ENCODE measurements around the gene PAK4. TPM values are rescaled to one million over a fixed set of nuclear protein-coding genes. Genes with fewer than 3 reads are reported as not detected.

PAK4 gene
- total and polyA plus RNA-seq, 2 of the 8 experiments (the other 6 are each of a cell fraction or from before 2014, with no cell fraction given) = 50.7 to 64.4 TPM

DNA sequence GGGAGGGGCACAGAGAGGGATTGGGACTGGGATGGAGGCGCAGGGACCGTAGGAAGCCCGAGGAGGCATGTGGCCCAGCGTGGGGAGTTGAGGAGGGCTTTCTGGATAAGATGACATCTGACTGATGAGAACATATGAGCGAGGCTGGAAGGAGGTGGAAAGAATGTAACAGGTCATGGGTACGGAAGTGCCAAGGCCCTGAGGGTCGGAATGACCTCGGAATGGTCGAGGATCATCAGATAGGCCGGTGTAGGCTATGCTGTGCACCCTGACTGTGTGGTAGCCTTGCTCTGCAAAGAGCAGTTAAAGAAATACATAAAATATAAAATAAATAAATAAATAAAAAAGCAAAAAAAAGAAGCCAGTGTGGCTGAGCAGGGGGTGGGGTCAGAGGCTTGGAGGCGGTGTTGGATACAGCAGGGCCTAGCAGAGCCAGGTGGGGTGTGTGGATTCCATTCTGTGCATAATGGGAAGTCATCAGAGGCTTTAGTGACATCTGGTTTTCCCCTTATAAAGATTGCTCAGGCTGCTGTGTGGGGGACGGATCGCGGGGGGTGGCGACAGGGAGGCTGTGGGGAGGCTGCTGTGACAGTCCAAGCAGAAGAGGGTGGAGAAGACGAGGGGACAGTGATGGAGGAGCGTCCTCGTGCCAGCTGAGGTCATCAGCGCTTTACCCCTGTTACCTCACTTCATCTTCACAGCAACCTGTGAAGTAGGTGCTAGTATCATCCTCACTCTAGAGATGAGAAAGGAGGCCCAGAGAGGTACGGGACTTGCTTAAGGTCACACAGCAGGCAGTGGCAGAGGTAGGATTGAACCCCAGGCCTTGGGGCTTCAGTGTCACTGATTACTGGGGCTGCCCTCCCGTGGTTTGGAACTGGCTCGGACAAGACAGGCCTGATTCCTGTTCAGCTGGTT lies 5.0 kb downstream of the PAK4 start (continued):
- TF ChIP-seq RNF2 (IDR thresholded peaks at IDR 0.05; ENCODE audit: borderline replicate concordance, low read depth, low read length, missing control alignments, poor library complexity, severe bottlenecking) (no peak), NANOG (IDR thresholded peaks at IDR 0.05; ENCODE audit: insufficient read depth, low read depth, low read length, poor library complexity, severe bottlenecking) (no peak), SP4 (IDR thresholded peaks at IDR 0.05; ENCODE audit: low read length) (no peak), HDAC6 (IDR thresholded peaks at IDR 0.05; ENCODE audit: low read depth, low read length) (no peak), ZNF274 (IDR thresholded peaks at IDR 0.05; ENCODE audit: borderline replicate concordance, extremely low read depth, low read length) (no peak), FOSL1 (IDR thresholded peaks at IDR 0.05; ENCODE audit: insufficient read depth, low read depth, low read length) (no peak), SRF (IDR thresholded peaks at IDR 0.05; ENCODE audit: low read depth, low read length) (no peak)
